HG02642 (cell line): Measurements from ENCODE around the gene HNRNPA3.
"Not testable (repeated sequence)": the region's sequence is repeated elsewhere in the genome, so short reads cannot be mapped to it uniquely, and the experiment has no call there.

ENCODE experiments used
- ATAC-seq: cut with Tn5 transposase; IDR thresholded peaks from one replicate; pipeline ENCODE4 v1.9.1; 2021; ENCODE audit warnings: mild to moderate bottlenecking; ENCODE audit not compliant: unreplicated experiment, poor library complexity

Gene HNRNPA3

GRCh38 chr2:177229442-177230242 lies 17.0 kb downstream of the HNRNPA3 start:
- ATAC-seq, result no peak

- no peak for ATAC-seq
Observed at GRCh38 chr2:177231270-177231669, 18.7 kb downstream of the HNRNPA3 start.

- ATAC-seq, result no peak
Observed at GRCh38 chr2:177232098-177232704, 19.6 kb downstream of the HNRNPA3 start.

GRCh38 chr2:177234267-177234666 lies 21.7 kb downstream of the HNRNPA3 start:
- no peak for ATAC-seq

GRCh38 chr2:177235855-177236437 lies 23.4 kb downstream of the HNRNPA3 start:
- no peak for ATAC-seq

- no peak for ATAC-seq
Observed at GRCh38 chr2:177237932-177238331, 25.3 kb downstream of the HNRNPA3 start.

- ATAC-seq, result no peak
Observed at GRCh38 chr2:177239053-177239452, 26.5 kb downstream of the HNRNPA3 start.

GRCh38 chr2:177239932-177240630 lies 27.5 kb downstream of the HNRNPA3 start:
- ATAC-seq, result peak; percentile 55

GRCh38 chr2:177241711-177242120 lies 29.1 kb downstream of the HNRNPA3 start:
- no peak for ATAC-seq

- ATAC-seq, result no peak
Observed at GRCh38 chr2:177242121-177242987, 29.8 kb downstream of the HNRNPA3 start.

GRCh38 chr2:177243073-177243472 lies 30.5 kb downstream of the HNRNPA3 start:
- ATAC-seq, result no peak

- ATAC-seq, result no peak
Observed at GRCh38 chr2:177243476-177243875, 30.9 kb downstream of the HNRNPA3 start.

- no peak for ATAC-seq
Observed at GRCh38 chr2:177244244-177244771, 31.7 kb downstream of the HNRNPA3 start.

GRCh38 chr2:177245010-177245422 lies 32.4 kb downstream of the HNRNPA3 start:
- no peak for ATAC-seq

- no peak for ATAC-seq
Observed at GRCh38 chr2:177246000-177246399, 33.4 kb downstream of the HNRNPA3 start.

GRCh38 chr2:177246523-177247030 lies 34.0 kb downstream of the HNRNPA3 start:
- not testable (repeated sequence) for ATAC-seq

GRCh38 chr2:177247693-177248262 lies 35.2 kb downstream of the HNRNPA3 start:
- no peak for ATAC-seq

GRCh38 chr2:177249038-177249437 lies 36.4 kb downstream of the HNRNPA3 start:
- ATAC-seq, result no peak

GRCh38 chr2:177250461-177250860 lies 37.9 kb downstream of the HNRNPA3 start:
- no peak for ATAC-seq
